GM21515 (cell line): ENCODE data around the gene FEM1B.

Experiments
- ATAC-seq: cut with Tn5 transposase; IDR thresholded peaks from one replicate; pipeline ENCODE4 v1.9.1; 2021; ENCODE audit not compliant: unreplicated experiment

FEM1B gene

DNA sequence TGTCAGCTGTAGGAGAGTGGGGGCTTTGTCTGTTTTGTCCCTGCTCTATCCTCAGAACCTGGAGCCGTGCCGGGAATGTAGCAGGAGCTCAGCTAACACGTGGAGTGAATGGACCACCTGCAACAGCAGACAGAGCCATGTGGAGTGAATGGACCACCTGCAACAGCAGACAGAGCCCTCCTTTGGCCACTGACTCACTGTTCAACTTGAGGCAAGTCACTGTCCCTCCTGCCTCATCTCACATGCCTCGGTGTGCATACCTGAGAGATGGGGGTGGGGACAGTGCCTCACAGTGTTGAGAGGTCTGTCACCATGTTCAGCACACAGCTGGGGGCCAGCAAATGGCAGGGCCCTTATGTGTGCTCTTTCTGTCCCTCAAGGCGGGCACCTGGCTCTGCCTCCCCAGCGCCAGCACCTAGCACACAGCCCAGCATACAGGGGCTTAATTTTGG, 27.9 kb downstream of the FEM1B start:
- no peak for ATAC-seq

DNA sequence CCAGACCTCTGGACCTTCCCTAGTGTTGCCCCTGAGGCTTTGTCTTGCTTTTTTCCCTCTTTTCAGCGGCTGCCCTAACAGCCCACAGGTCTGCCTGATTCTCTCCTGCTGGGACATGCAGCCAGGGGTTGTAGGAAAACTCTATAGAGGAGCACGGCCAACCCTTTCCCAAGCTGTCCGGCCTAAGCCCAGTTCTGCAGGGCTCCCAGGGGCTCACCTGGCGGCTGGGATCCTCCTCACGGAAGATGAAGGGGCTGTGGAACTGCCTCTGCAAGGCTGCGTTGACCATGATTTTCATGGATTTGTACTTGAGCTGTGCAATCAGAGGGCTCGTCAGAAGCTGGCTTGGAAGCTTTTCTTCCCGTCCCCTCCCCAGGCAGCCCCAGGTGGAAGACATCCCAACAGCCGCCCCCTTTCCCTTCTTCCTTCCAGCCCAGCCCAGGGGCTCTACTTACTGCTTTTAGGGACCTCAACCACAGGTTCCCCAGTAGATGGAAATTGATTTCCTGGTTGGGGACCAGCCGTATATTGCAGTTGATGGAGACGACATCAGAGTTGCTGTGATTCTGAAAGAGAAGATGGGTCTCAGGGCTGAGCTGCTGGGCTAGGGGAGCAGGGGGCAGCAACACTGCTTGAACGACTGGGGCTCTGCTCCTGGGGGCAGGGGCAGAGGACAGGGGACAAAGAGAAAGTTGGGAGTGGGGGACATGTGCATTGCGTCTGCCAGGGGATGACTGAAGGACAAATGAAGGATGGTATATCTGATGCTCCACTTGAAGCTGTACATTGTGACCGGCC, 29.8 kb downstream of the FEM1B start:
- no peak for ATAC-seq

DNA sequence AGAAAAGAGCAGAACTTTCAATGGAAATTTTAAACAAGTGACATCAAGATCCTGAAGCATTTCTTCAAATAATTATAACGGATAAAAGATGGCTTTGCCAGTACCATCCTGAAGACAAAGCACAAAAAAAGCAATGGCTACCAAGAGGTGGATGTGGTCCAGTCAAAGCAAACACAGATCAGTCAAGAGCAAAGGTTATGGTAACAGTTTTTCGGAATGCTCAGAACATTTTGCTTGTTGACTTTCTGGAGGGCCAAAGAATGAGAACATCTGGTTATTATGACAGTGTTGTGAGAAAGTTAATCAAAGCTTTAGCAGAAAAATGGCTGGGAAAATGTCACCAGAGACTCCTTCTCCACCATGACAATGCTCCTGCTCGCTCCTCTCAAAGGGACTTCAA, 31.5 kb downstream of the FEM1B start:
- no peak for ATAC-seq

- no peak for ATAC-seq
These were observed 32.7 kb downstream of the FEM1B start for GRCh38 chr15:68310178-68310803.

DNA sequence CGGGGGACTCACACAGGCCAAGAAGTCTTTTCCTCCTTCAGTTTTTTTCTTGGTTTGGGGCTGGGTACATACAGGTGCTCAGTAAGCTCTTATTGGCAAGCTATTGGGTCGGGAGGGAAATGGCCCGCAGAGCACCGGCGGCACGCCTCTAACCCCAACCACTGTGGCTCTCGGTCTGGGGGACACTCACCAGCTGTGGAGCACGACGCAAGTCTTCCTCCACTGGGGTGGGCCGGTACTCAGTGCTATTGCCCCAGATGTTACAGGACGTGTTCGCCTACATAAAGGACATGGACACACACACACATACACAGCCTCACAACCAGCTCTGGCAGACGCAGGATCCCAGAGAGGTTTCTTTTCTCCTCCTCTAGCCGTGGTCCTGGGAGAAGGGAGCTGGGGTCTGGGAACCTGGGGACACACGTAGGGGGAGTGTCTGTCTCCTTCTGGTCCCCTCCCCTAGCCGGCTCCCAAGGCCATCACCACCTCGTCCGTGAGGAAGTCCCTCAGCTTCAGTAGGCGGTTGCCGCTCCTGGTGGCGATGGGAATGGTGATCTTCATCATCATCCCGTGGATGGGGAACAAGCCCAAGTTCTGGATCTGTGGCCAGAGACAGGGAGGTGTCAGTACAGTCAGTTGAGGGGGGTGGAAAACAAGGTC, 33.4 kb downstream of the FEM1B start:
- ATAC-seq: no peak

DNA sequence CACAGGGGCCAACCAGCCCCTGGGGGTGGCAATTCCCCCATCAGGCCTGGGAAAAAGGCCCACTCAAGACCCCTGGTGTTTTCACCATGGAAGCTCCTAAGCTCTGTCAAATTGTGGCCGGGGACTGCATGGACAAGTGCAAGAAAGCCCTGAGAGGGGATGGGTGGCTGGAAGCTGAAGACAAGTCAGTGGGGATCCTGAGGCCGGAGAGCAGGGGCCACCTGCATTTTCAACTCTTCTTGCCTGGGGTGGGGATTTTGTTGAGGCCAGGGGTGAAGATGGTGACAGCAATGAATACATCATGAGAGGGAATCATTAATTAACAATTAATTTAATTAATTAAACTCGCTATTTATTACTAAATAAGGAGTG, 33.9 kb downstream of the FEM1B start:
- ATAC-seq: no peak

- ATAC-seq: no peak
These were observed 34.5 kb downstream of the FEM1B start for GRCh38 chr15:68311859-68312557.

- ATAC-seq: no peak
These were observed 35.2 kb downstream of the FEM1B start for GRCh38 chr15:68312701-68313204.

- ATAC-seq: no peak
These were observed 36.2 kb downstream of the FEM1B start for GRCh38 chr15:68313501-68314410.

- no peak for ATAC-seq
These were observed 37.0 kb downstream of the FEM1B start for GRCh38 chr15:68314563-68314962.

DNA sequence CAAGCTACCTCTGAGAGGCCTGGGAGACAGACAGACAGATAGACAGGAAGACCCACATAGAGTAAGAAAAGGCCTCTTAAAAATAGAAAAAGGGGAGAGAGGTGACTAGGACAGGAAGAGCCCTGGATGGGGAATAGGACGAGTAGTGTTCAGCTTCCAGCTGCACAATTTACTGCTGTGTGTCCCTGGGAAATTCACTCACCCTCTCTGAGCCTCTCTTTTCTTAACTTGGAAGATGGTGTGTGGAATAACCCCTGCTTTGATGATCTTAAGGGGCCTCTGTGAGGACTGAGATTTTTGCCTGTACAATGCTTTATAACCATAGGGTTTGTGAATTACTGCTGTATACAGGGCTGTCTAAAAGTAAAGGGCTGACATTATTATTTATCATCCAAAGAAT, 37.5 kb downstream of the FEM1B start:
- no peak for ATAC-seq

DNA sequence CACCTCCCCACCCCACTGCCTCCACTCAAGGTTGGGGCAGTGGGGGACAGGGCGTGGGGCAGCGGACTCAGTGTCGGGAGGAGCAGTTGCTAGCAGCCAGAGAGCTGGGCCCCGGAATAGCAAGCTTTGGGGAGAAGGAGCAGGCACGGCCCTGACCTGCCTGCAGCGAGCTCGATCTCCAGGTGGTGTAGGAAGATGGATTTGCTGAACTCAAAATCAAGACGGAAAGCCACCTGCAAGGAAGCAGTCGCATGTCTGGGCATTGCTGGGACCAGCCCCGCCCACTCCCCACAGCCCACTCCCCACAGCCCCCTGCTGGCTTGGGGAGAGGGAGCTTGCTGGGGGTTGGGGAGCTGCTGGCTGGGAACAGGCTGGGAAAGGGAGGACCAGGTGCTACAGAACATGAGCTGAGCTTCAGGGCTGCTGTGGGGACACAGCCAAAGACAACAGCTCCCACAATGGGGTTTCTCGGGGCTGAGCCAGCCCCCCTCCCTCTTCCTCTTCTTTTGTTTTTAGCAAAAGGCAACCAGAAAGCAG, 38.0 kb downstream of the FEM1B start:
- no peak for ATAC-seq

DNA sequence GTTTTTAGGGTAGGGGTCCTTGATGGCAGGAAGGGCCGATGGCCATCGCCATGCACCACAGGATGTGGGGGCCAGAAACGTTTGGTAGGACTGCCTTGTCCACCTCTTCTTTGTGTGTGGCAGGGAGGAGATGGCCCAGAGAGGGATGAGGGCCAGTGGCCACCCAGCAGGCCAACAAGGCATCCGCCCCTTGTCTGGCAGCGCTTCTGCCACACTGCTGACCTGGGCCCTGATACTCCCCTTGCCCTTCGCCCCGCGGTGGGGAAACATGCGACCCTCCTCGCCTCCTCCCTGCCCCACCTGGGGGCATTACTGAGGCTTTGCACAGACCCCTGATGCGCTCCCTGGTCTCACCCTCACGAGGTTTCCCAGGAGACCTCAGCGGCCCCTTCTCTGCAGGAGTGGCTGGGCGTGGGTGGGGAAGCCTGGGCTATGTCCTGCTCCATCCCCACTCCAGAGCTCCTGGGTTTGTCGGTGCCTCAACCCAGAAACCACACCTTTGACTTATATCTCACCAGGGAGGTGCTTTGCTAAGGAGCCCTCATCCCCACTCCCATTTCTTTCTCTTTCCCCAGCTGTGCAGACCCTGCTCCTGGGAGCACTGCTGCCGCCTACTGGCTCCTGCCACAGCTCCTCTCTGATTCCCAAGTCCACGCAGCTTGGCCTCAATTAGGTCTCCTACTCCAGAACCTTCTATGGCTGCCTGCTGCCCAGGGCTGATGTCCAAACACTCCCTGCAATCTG, 38.7 kb downstream of the FEM1B start:
- no peak for ATAC-seq

DNA sequence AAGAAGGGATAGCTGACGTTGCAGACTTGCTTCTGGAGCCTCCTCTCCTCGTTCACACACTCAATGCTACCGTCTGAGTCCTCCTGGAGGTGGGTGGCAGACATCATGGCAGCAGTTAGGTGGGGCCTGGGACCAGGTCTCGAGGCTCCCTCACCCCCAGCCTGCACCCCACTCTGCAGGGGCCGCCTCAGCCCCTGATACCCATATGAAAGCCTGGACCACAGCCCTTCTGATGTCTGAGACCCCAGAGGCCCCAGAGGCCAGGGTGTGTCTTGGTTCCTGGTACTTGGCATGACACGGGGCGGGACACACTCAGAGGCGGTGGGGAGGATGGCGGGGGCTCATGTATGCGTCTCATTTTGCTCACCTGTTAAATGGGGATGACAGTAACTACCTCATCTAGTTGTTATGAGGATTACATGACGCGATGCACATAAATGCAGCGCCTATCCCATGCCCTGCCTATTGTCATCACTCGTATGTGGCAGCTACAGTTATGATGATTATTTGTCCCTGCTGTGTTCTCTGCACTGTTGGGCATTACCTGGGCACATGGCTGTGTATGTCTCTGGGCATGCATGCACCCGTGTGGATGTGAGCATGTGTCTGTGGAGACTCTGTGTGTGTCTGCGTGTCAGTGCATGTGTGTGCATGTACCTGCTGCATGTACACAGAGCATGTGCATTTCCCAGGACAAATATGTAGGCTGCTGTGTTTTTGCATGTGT, 39.9 kb downstream of the FEM1B start:
- ATAC-seq: no peak

DNA sequence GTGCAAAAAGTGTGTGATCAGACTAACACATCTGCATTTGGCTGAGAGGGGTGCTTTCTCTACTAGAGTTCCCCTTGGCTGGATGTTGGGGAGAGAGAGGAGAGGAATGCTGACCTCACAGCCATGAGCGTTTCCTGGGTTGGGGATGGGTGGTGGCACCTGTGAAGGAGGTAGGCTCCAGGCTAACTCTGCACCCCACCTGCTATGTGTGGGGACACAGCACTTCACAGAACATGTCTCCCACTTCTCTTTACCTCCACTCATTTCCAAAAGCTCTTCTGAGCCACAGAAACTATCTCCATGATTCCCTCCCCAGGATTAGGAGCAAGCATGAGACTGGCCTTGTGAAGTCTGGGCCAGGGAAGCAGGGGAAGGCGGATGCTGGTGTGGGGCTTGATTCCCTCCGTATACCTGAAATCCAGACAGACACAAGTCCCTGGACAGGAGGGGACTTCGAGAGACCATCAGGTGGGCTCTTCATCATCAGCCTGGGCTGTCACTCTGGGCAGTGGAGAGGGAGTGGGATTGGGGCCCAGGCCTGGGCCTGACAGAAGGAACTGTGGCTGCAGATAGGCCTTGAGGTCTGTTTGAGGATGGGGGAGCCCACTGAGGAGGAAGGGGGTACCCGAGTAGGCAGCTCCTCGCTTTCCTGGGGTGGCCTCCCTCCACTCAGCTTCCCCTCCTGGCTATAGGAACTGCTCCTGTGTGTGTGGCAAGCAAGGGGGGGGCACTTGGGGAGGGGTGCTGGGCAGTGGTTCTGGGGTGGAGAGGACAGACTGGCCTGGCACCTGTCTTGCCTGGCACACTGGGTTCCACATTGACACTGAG, 40.7 kb downstream of the FEM1B start:
- no peak for ATAC-seq

DNA sequence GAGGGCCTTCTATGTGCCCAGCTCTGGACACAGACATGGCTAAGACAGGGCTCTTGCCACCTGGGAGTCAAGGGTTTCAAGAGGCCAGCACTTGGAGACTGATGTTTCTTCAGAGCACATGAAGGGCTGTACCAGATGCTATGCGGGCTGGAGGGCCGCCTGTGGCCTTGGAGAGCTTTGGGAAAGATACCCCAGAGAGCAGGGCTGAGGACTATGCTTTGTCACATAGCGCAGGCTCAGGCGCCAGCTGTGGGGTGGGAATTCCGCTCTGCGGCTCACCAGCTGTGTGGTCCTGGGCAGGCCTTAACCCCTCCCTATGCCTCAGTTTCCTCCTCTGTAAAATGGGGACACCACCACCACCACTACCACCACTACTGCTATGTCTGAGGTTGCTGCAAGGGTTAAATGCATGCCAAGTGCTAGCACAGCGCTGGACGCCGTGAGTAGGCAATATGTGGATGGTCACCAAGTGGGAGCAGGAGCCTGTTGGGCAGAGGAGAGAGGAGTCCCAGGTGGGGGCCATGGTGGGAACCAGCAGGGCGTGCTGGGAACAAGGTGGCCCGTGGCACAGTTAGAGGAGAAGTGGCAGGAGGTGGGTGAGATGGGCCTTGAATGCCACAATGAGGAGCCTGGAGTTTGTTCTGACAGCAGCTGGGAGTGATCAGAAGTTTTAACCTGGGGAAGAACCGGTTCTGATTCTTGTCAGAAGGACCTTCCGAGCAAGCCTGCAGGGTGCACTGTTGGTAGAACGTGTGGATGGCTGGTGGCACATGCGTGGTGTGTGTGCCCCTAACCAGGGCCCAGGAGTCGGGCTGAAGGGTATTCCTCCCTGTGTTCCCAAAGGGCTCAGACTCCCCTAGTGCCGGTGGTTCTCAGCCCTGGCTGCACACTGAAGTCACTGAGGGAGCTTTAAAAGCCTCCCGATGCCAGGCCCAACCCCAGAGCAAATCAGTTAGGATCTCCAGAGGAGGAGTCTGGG, 41.7 kb downstream of the FEM1B start:
- no peak for ATAC-seq

DNA sequence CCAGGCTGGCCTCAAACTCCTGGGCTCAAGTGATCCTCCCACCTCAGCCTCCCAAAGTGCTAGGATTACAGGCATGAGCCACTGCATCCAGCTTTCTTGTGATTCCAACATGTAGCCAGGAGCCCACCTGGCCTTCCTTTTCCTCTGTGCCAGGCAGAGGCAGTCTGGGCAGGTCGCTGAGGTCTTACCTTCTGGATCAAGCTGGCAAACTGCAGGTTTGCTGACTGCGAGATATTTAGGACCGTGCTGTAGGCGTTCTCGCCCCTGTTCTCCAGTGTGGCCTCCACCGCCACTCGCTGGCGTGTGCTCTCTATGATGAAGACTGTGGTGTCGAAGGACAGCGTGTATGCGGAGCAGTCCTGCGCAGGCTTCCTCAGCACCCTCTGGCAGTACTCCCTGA, 42.5 kb downstream of the FEM1B start:
- no peak for ATAC-seq
